Measurements from ENCODE around the gene NSMF. TPM values are rescaled to one million over a fixed set of nuclear protein-coding genes. Genes with fewer than 3 reads are reported as not detected.
"Not testable (repeated sequence)": the region's sequence is repeated elsewhere in the genome, so short reads cannot be mapped to it uniquely, and the experiment has no call there.

Gene NSMF
- total and polyA plus RNA-seq, 9 donors = 9.9 to 31.1 (median 22.2) TPM

- no peak for DNase-seq
- no peaks in the 10 kb centered on the region for H3K36me3 ChIP-seq (ENCODE audit: control insufficient read depth, insufficient read depth, low read length)
- H3K9me3 ChIP-seq (replicated peaks; ENCODE audit: control insufficient read depth, low read depth, low read length) = peaks cover 11% of the 10 kb centered on the region
- H3K27ac ChIP-seq (ENCODE audit: low read length) = no peak overlapping the region
- no peaks in the 10 kb centered on the region for H3K27me3 ChIP-seq (ENCODE audit: control insufficient read depth, insufficient read depth, low read length)
- H3K4me1 ChIP-seq (ENCODE audit: control insufficient read depth, insufficient read depth, low read length) = peaks cover 14% of the 10 kb centered on the region
- WGBS (ENCODE audit: insufficient coverage) = 100% methylated on average over 2 of the region's 11 CpGs
- no peak overlapping the region for H3K4me3 ChIP-seq (ENCODE audit: low read length)
Observed at GRCh38 chr9:137476856-137477255, 17.7 kb upstream of the NSMF start.

GRCh38 chr9:137475666-137476065 lies 16.5 kb upstream of the NSMF start:
- WGBS (ENCODE audit: insufficient coverage) = no CpG with 5 or more reads among the region's 3 CpGs
- Histone ChIP-seq H3K4me3 (ENCODE audit: low read length) (no peak overlapping the region), H3K36me3 (ENCODE audit: control insufficient read depth, insufficient read depth, low read length) (no peaks in the 10 kb centered on the region), H3K27me3 (ENCODE audit: control insufficient read depth, insufficient read depth, low read length) (no peaks in the 10 kb centered on the region), H3K27ac (ENCODE audit: low read length) (no peak overlapping the region), H3K9me3 (replicated peaks; ENCODE audit: control insufficient read depth, low read depth, low read length) (peaks cover 11% of the 10 kb centered on the region), H3K4me1 (ENCODE audit: control insufficient read depth, insufficient read depth, low read length) (peaks cover 14% of the 10 kb centered on the region)
- no peak for DNase-seq

- H3K4me3 ChIP-seq (ENCODE audit: low read length) = no peak overlapping the region
- peaks cover 7% of the 10 kb centered on the region for H3K4me1 ChIP-seq (ENCODE audit: control insufficient read depth, insufficient read depth, low read length)
- no peak for DNase-seq
- peaks cover 2% of the 10 kb centered on the region for H3K27me3 ChIP-seq (ENCODE audit: control insufficient read depth, insufficient read depth, low read length)
- no peak overlapping the region for H3K27ac ChIP-seq (ENCODE audit: low read length)
- WGBS (ENCODE audit: insufficient coverage) = 92% methylated on average over 18 of the region's 18 CpGs
- H3K9me3 ChIP-seq (replicated peaks; ENCODE audit: control insufficient read depth, low read depth, low read length) = peaks cover 11% of the 10 kb centered on the region
- no peaks in the 10 kb centered on the region for H3K36me3 ChIP-seq (ENCODE audit: control insufficient read depth, insufficient read depth, low read length)
Observed at GRCh38 chr9:137474271-137474670, 15.1 kb upstream of the NSMF start.

GRCh38 chr9:137470785-137471184 lies 11.7 kb upstream of the NSMF start:
- no peak overlapping the region for H3K27ac ChIP-seq (ENCODE audit: low read length)
- H3K36me3 ChIP-seq (ENCODE audit: control insufficient read depth, insufficient read depth, low read length) = no peaks in the 10 kb centered on the region
- DNase-seq = no peak
- no CpG with 5 or more reads among the region's 7 CpGs for WGBS (ENCODE audit: insufficient coverage)
- H3K4me1 ChIP-seq (ENCODE audit: control insufficient read depth, insufficient read depth, low read length) = no peaks in the 10 kb centered on the region
- no peak overlapping the region for H3K4me3 ChIP-seq (ENCODE audit: low read length)
- H3K9me3 ChIP-seq (replicated peaks; ENCODE audit: control insufficient read depth, low read depth, low read length) = peaks cover 4% of the 10 kb centered on the region
- H3K27me3 ChIP-seq (ENCODE audit: control insufficient read depth, insufficient read depth, low read length) = peaks cover 2% of the 10 kb centered on the region

- Histone ChIP-seq H3K27me3 (ENCODE audit: control insufficient read depth, insufficient read depth, low read length) (peaks cover 2% of the 10 kb centered on the region), H3K4me3 (ENCODE audit: low read length) (no peak overlapping the region), H3K4me1 (ENCODE audit: control insufficient read depth, insufficient read depth, low read length) (no peaks in the 10 kb centered on the region), H3K36me3 (ENCODE audit: control insufficient read depth, insufficient read depth, low read length) (no peaks in the 10 kb centered on the region), H3K9me3 (replicated peaks; ENCODE audit: control insufficient read depth, low read depth, low read length) (no peaks in the 10 kb centered on the region), H3K27ac (ENCODE audit: low read length) (no peak overlapping the region)
- 89% methylated on average over 4 of the region's 7 CpGs for WGBS (ENCODE audit: insufficient coverage)
- DNase-seq = no peak
Observed at GRCh38 chr9:137467896-137468295, 8.8 kb upstream of the NSMF start.

GRCh38 chr9:137467161-137467581 lies 8.0 kb upstream of the NSMF start:
- no peaks in the 10 kb centered on the region for H3K4me1 ChIP-seq (ENCODE audit: control insufficient read depth, insufficient read depth, low read length)
- H3K27ac ChIP-seq (ENCODE audit: low read length) = no peak overlapping the region
- H3K27me3 ChIP-seq (ENCODE audit: control insufficient read depth, insufficient read depth, low read length) = peaks cover 5% of the 10 kb centered on the region
- WGBS (ENCODE audit: insufficient coverage) = 94% methylated on average over 15 of the region's 16 CpGs
- no peaks in the 10 kb centered on the region for H3K36me3 ChIP-seq (ENCODE audit: control insufficient read depth, insufficient read depth, low read length)
- DNase-seq = no peak
- H3K4me3 ChIP-seq (ENCODE audit: low read length) = no peak overlapping the region
- no peaks in the 10 kb centered on the region for H3K9me3 ChIP-seq (replicated peaks; ENCODE audit: control insufficient read depth, low read depth, low read length)

GRCh38 chr9:137466389-137467085 lies 7.4 kb upstream of the NSMF start:
- H3K36me3 ChIP-seq (ENCODE audit: control insufficient read depth, insufficient read depth, low read length); H3K27ac ChIP-seq (ENCODE audit: low read length); H3K4me1 ChIP-seq (ENCODE audit: control insufficient read depth, insufficient read depth, low read length); H3K9me3 ChIP-seq (replicated peaks; ENCODE audit: control insufficient read depth, low read depth, low read length); DNase-seq; H3K4me3 ChIP-seq (ENCODE audit: low read length): not testable (repeated sequence)
- 91% methylated on average over 35 of the region's 35 CpGs for WGBS (ENCODE audit: insufficient coverage)
- H3K27me3 ChIP-seq (ENCODE audit: control insufficient read depth, insufficient read depth, low read length) = peaks cover 12% of the 10 kb centered on the region

- DNase-seq = no peak
- WGBS (ENCODE audit: insufficient coverage) = 83% methylated on average over 15 of the region's 23 CpGs
- no peaks in the 10 kb centered on the region for H3K9me3 ChIP-seq (replicated peaks; ENCODE audit: control insufficient read depth, low read depth, low read length)
- H3K4me1 ChIP-seq (ENCODE audit: control insufficient read depth, insufficient read depth, low read length) = peaks cover 5% of the 10 kb centered on the region
- no peak overlapping the region for H3K27ac ChIP-seq (ENCODE audit: low read length)
- H3K36me3 ChIP-seq (ENCODE audit: control insufficient read depth, insufficient read depth, low read length) = no peaks in the 10 kb centered on the region
- no peak overlapping the region for H3K4me3 ChIP-seq (ENCODE audit: low read length)
- peaks cover 16% of the 10 kb centered on the region for H3K27me3 ChIP-seq (ENCODE audit: control insufficient read depth, insufficient read depth, low read length)
Observed at GRCh38 chr9:137465720-137466388, 6.7 kb upstream of the NSMF start.

- Histone ChIP-seq H3K4me1 (ENCODE audit: control insufficient read depth, insufficient read depth, low read length) (peaks cover 5% of the 10 kb centered on the region), H3K27me3 (ENCODE audit: control insufficient read depth, insufficient read depth, low read length) (peaks cover 16% of the 10 kb centered on the region), H3K9me3 (replicated peaks; ENCODE audit: control insufficient read depth, low read depth, low read length) (no peaks in the 10 kb centered on the region), H3K4me3 (ENCODE audit: low read length) (no peak overlapping the region), H3K36me3 (ENCODE audit: control insufficient read depth, insufficient read depth, low read length) (no peaks in the 10 kb centered on the region), H3K27ac (ENCODE audit: low read length) (no peak overlapping the region)
- no peak for DNase-seq
- WGBS (ENCODE audit: insufficient coverage) = 78% methylated on average over 19 of the region's 23 CpGs
Observed at GRCh38 chr9:137465000-137465719, 6.0 kb upstream of the NSMF start.

GRCh38 chr9:137464291-137464999 lies 5.3 kb upstream of the NSMF start:
- Histone ChIP-seq H3K4me3 (ENCODE audit: low read length) (no peak overlapping the region), H3K9me3 (replicated peaks; ENCODE audit: control insufficient read depth, low read depth, low read length) (no peaks in the 10 kb centered on the region), H3K4me1 (ENCODE audit: control insufficient read depth, insufficient read depth, low read length) (peaks cover 11% of the 10 kb centered on the region), H3K27ac (ENCODE audit: low read length) (no peak overlapping the region), H3K36me3 (ENCODE audit: control insufficient read depth, insufficient read depth, low read length) (no peaks in the 10 kb centered on the region), H3K27me3 (ENCODE audit: control insufficient read depth, insufficient read depth, low read length) (peaks cover 14% of the 10 kb centered on the region)
- no peak for DNase-seq
- WGBS (ENCODE audit: insufficient coverage) = 90% methylated on average over 21 of the region's 28 CpGs
